ENCODE data around the gene XYLT1. TPM values are rescaled to one million over a fixed set of nuclear protein-coding genes. Genes with fewer than 3 reads are reported as not detected.
"Not testable (repeated sequence)": the region's sequence is repeated elsewhere in the genome, so short reads cannot be mapped to it uniquely, and the experiment has no call there.

The XYLT1 gene
- total RNA-seq, 1 donor from 2014 or later = 9.4 TPM

DNA sequence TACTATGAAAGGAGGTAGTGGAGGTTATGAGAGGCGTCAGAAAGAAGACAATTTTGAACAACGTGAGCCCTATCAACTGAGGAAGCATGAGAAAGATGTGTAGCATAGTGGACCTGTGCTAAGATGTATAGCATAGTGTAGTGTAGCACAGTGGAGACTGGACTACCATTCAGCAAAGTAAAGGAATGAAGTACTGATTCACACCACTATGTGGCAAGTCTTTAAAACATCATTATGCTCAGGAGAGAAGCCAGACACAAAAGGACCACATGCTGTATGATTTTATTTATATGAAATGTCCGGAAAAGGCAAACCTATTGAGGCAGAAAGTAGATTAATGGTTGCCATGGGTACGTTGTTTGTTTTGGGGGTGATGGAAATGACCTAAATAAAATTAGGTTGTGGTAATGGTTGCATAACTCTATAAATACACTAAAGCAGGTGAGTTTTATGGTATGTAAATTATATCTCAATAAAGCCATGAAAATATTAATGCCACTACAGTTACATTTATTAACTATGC is 20.4 kb upstream of the XYLT1 start:
- no peak overlapping the region for H3K9ac ChIP-seq (ENCODE audit: low read depth in 1 of 3, low read length in 3 of 3)
- no peak overlapping the region for H3K4me3 ChIP-seq (ENCODE audit: low read length in 3 of 3)
- H3K9me3 ChIP-seq (ENCODE audit: control insufficient read depth in 3 of 3, low read length in 3 of 3) = no peaks in the 10 kb centered on the region
- H3K27ac ChIP-seq (ENCODE audit: low read depth, low read length) = no peak overlapping the region
- H3K4me1 ChIP-seq (ENCODE audit: control insufficient read depth in 3 of 3, insufficient read depth in 3 of 3, low read length in 3 of 3) = no peaks in the 10 kb centered on the region
- H3K36me3 ChIP-seq (ENCODE audit: control insufficient read depth in 3 of 3, insufficient read depth in 3 of 3, low read length in 3 of 3) = no peaks in the 10 kb centered on the region
- no peaks in the 10 kb centered on the region for H3K27me3 ChIP-seq (ENCODE audit: control insufficient read depth in 3 of 3, insufficient read depth in 3 of 3, low read length in 3 of 3)

- Histone ChIP-seq H3K9me3 (ENCODE audit: control insufficient read depth in 3 of 3, low read length in 3 of 3) (no peaks in the 10 kb centered on the region), H3K27ac (ENCODE audit: low read depth, low read length) (no peak overlapping the region)
These were observed 17.7 kb upstream of the XYLT1 start for GRCh38 chr16:17488506-17488905.

GRCh38 chr16:17483351-17483750 is 12.6 kb upstream of the XYLT1 start:
- H3K4me3 ChIP-seq (ENCODE audit: low read length in 3 of 3) = no peak overlapping the region
- no peaks in the 10 kb centered on the region for H3K4me1 ChIP-seq (ENCODE audit: control insufficient read depth in 3 of 3, insufficient read depth in 3 of 3, low read length in 3 of 3)
- H3K27ac ChIP-seq (ENCODE audit: low read depth, low read length) = no peak overlapping the region
- no peak overlapping the region for H3K9ac ChIP-seq (ENCODE audit: low read depth in 1 of 3, low read length in 3 of 3)
- H3K36me3 ChIP-seq (ENCODE audit: control insufficient read depth in 3 of 3, insufficient read depth in 3 of 3, low read length in 3 of 3) = no peaks in the 10 kb centered on the region
- H3K9me3 ChIP-seq (ENCODE audit: control insufficient read depth in 3 of 3, low read length in 3 of 3) = peaks cover 2 to 7% (median 3%) of the 10 kb centered on the region in 3 donors
- H3K27me3 ChIP-seq (ENCODE audit: control insufficient read depth in 3 of 3, insufficient read depth in 3 of 3, low read length in 3 of 3) = peaks cover 0 to 15% (median 10%) of the 10 kb centered on the region in 3 donors

More at GRCh38 chr16:17488506-17488905, 17.7 kb upstream of the XYLT1 start:
- no peak overlapping the region for H3K9ac ChIP-seq (ENCODE audit: low read depth in 1 of 3, low read length in 3 of 3)
- H3K4me3 ChIP-seq (ENCODE audit: low read length in 3 of 3) = no peak overlapping the region
- no peaks in the 10 kb centered on the region for H3K27me3 ChIP-seq (ENCODE audit: control insufficient read depth in 3 of 3, insufficient read depth in 3 of 3, low read length in 3 of 3)
- no peaks in the 10 kb centered on the region for H3K36me3 ChIP-seq (ENCODE audit: control insufficient read depth in 3 of 3, insufficient read depth in 3 of 3, low read length in 3 of 3)
- H3K4me1 ChIP-seq (ENCODE audit: control insufficient read depth in 3 of 3, insufficient read depth in 3 of 3, low read length in 3 of 3) = no peaks in the 10 kb centered on the region

DNA sequence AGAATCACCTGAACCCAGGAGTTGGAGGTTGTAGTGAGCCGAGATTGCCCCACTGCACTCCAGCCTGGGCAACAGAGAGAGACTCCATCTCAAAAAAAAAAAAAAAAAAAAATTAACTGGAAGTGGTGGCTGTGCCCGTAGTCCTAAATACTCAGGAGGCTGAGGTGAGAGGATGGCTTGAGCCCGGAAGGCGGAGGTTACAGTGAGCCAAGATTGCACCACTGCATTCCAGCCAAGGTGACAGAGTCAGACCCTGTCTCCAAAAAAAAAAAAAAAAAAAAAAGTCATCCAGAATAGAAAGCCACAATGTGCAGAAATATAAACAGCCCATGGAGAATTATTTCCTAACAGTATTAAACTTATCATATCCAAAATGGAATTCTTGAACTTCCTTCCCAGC is 11.6 kb upstream of the XYLT1 start:
- H3K4me1 ChIP-seq (ENCODE audit: control insufficient read depth in 3 of 3, insufficient read depth in 3 of 3, low read length in 3 of 3); H3K9me3 ChIP-seq (ENCODE audit: control insufficient read depth in 3 of 3, low read length in 3 of 3); H3K27ac ChIP-seq (ENCODE audit: low read depth, low read length); H3K9ac ChIP-seq (ENCODE audit: low read depth in 1 of 3, low read length in 3 of 3); H3K4me3 ChIP-seq (ENCODE audit: low read length in 3 of 3); H3K36me3 ChIP-seq (ENCODE audit: control insufficient read depth in 3 of 3, insufficient read depth in 3 of 3, low read length in 3 of 3): not testable (repeated sequence)
- H3K27me3 ChIP-seq (ENCODE audit: control insufficient read depth in 3 of 3, insufficient read depth in 3 of 3, low read length in 3 of 3) = peaks cover 0 to 15% (median 10%) of the 10 kb centered on the region in 3 donors

GRCh38 chr16:17481736-17482135 is 11.0 kb upstream of the XYLT1 start:
- Histone ChIP-seq H3K27ac (ENCODE audit: low read depth, low read length) (no peak overlapping the region), H3K4me3 (ENCODE audit: low read length in 3 of 3) (no peak overlapping the region), H3K4me1 (ENCODE audit: control insufficient read depth in 3 of 3, insufficient read depth in 3 of 3, low read length in 3 of 3) (no peaks in the 10 kb centered on the region), H3K36me3 (ENCODE audit: control insufficient read depth in 3 of 3, insufficient read depth in 3 of 3, low read length in 3 of 3) (no peaks in the 10 kb centered on the region), H3K27me3 (ENCODE audit: control insufficient read depth in 3 of 3, insufficient read depth in 3 of 3, low read length in 3 of 3) (peaks cover 0 to 15% (median 10%) of the 10 kb centered on the region in 3 donors), H3K9ac (ENCODE audit: low read depth in 1 of 3, low read length in 3 of 3) (no peak overlapping the region), H3K9me3 (ENCODE audit: control insufficient read depth in 3 of 3, low read length in 3 of 3) (peaks cover 2 to 7% (median 3%) of the 10 kb centered on the region in 3 donors)

GRCh38 chr16:17477260-17477545 is 6.4 kb upstream of the XYLT1 start:
- peaks cover 6 to 20% (median 15%) of the 10 kb centered on the region in 3 donors for H3K27me3 ChIP-seq (ENCODE audit: control insufficient read depth in 3 of 3, insufficient read depth in 3 of 3, low read length in 3 of 3)

DNA sequence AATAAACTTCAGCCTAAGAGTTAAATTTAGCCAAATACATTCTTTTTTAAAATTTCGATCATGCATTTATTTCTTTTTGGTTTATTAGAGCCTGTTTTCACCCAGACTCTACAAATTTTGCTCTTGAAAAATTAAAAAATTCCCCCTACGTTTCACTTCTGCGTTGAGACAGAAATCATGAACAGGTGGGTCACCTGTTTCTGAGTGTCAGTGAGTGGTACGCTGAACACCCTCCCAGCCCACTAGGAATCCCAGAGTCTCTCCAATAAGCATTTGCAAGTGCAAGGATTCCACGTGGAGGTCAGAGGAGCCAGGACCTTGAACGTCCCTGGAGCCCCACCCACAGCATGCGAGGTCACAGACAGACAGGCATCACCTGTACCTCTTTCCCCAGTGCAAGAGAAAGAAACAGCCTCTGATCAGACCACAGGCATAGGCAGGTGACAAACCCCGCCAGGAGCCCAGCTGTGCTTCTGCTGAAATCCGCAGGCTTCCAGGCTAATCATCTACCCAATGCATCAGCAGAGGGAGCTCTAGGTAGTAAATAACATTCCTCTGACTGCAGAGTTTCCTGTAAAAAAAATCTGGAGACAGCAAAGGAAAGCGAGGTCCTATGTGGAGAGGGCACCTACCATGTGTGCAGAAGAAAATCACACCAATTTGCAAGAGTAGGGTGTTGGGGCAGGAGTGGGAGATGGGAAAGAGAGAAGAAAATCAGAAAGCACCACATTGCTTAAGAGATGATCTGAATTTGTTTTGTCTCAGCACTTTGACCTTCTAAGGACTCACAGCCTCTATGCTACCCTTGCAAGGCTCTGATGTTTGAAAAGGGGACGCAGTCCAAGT is 5.9 kb upstream of the XYLT1 start:
- Histone ChIP-seq H3K4me1 (ENCODE audit: control insufficient read depth in 3 of 3, insufficient read depth in 3 of 3, low read length in 3 of 3) (peaks cover 0 to 2% (median 1%) of the 10 kb centered on the region in 3 donors), H3K36me3 (ENCODE audit: control insufficient read depth in 3 of 3, insufficient read depth in 3 of 3, low read length in 3 of 3) (no peaks in the 10 kb centered on the region), H3K4me3 (ENCODE audit: low read length in 3 of 3) (no peak overlapping the region), H3K27me3 (ENCODE audit: control insufficient read depth in 3 of 3, insufficient read depth in 3 of 3, low read length in 3 of 3) (peaks cover 6 to 23% (median 15%) of the 10 kb centered on the region in 3 donors), H3K27ac (ENCODE audit: low read depth, low read length) (no peak overlapping the region), H3K9me3 (ENCODE audit: control insufficient read depth in 3 of 3, low read length in 3 of 3) (peaks cover under 1 to 7% (median 2%) of the 10 kb centered on the region in 3 donors), H3K9ac (ENCODE audit: low read depth in 1 of 3, low read length in 3 of 3) (no peak overlapping the region)

More at GRCh38 chr16:17477260-17477545, 6.4 kb upstream of the XYLT1 start:
- not testable (repeated sequence) for H3K4me1 ChIP-seq (ENCODE audit: control insufficient read depth in 3 of 3, insufficient read depth in 3 of 3, low read length in 3 of 3); H3K27ac ChIP-seq (ENCODE audit: low read depth, low read length); H3K4me3 ChIP-seq (ENCODE audit: low read length in 3 of 3); H3K9me3 ChIP-seq (ENCODE audit: control insufficient read depth in 3 of 3, low read length in 3 of 3); H3K36me3 ChIP-seq (ENCODE audit: control insufficient read depth in 3 of 3, insufficient read depth in 3 of 3, low read length in 3 of 3); H3K9ac ChIP-seq (ENCODE audit: low read depth in 1 of 3, low read length in 3 of 3)

- no peak overlapping the region for H3K9ac ChIP-seq (ENCODE audit: low read depth in 1 of 3, low read length in 3 of 3)
- peaks cover 0 to 3% (median 2%) of the 10 kb centered on the region in 3 donors for H3K9me3 ChIP-seq (ENCODE audit: control insufficient read depth in 3 of 3, low read length in 3 of 3)
- peaks cover 5 to 8% (median 8%) of the 10 kb centered on the region in 3 donors for H3K4me1 ChIP-seq (ENCODE audit: control insufficient read depth in 3 of 3, insufficient read depth in 3 of 3, low read length in 3 of 3)
- no peak overlapping the region for H3K4me3 ChIP-seq (ENCODE audit: low read length in 3 of 3)
- H3K27ac ChIP-seq (ENCODE audit: low read depth, low read length) = no peak overlapping the region
- H3K36me3 ChIP-seq (ENCODE audit: control insufficient read depth in 3 of 3, insufficient read depth in 3 of 3, low read length in 3 of 3) = no peaks in the 10 kb centered on the region
- peaks cover 6 to 21% (median 10%) of the 10 kb centered on the region in 3 donors for H3K27me3 ChIP-seq (ENCODE audit: control insufficient read depth in 3 of 3, insufficient read depth in 3 of 3, low read length in 3 of 3)
These were observed 4.3 kb upstream of the XYLT1 start for GRCh38 chr16:17475104-17475503.

- Histone ChIP-seq H3K9ac (ENCODE audit: low read depth in 1 of 3, low read length in 3 of 3) (no peak overlapping the region), H3K9me3 (ENCODE audit: control insufficient read depth in 3 of 3, low read length in 3 of 3) (peaks cover 0 to 3% (median under 1%) of the 10 kb centered on the region in 3 donors), H3K4me1 (ENCODE audit: control insufficient read depth in 3 of 3, insufficient read depth in 3 of 3, low read length in 3 of 3) (peaks cover 10 to 13% (median 13%) of the 10 kb centered on the region in 3 donors), H3K4me3 (ENCODE audit: low read length in 3 of 3) (no peak overlapping the region), H3K36me3 (ENCODE audit: control insufficient read depth in 3 of 3, insufficient read depth in 3 of 3, low read length in 3 of 3) (no peaks in the 10 kb centered on the region), H3K27me3 (ENCODE audit: control insufficient read depth in 3 of 3, insufficient read depth in 3 of 3, low read length in 3 of 3) (peaks cover 5 to 22% (median 11%) of the 10 kb centered on the region in 3 donors), H3K27ac (ENCODE audit: low read depth, low read length) (no peak overlapping the region)
These were observed 3.8 kb upstream of the XYLT1 start for GRCh38 chr16:17474572-17474971.

GRCh38 chr16:17474037-17474436 is 3.3 kb upstream of the XYLT1 start:
- Histone ChIP-seq H3K27me3 (ENCODE audit: control insufficient read depth in 3 of 3, insufficient read depth in 3 of 3, low read length in 3 of 3) (peaks cover 4 to 28% (median 17%) of the 10 kb centered on the region in 3 donors), H3K9me3 (ENCODE audit: control insufficient read depth in 3 of 3, low read length in 3 of 3) (no peaks in the 10 kb centered on the region), H3K36me3 (ENCODE audit: control insufficient read depth in 3 of 3, insufficient read depth in 3 of 3, low read length in 3 of 3) (no peaks in the 10 kb centered on the region), H3K4me1 (ENCODE audit: control insufficient read depth in 3 of 3, insufficient read depth in 3 of 3, low read length in 3 of 3) (peaks cover 16 to 19% (median 19%) of the 10 kb centered on the region in 3 donors), H3K4me3 (ENCODE audit: low read length in 3 of 3) (no peak overlapping the region), H3K9ac (ENCODE audit: low read depth in 1 of 3, low read length in 3 of 3) (no peak overlapping the region), H3K27ac (ENCODE audit: low read depth, low read length) (no peak overlapping the region)
